B cell (primary cell): ENCODE data around the gene GNA12.

Source experiments
- EZH2 ChIP-seq: IDR thresholded peaks from 2 replicates; pipeline ENCODE4 v1.6.1; 2012; ENCODE audit warnings: borderline replicate concordance, low read depth, mild to moderate bottlenecking, moderate library complexity, low read length; ENCODE audit not compliant: insufficient read depth, poor library complexity, severe bottlenecking
- TF ChIP-seq, protein P1 (sequence below): fragments of 200-600 bp; IDR thresholded peaks from one replicate; pipeline ENCODE4 v1.8.0; 2022; ENCODE audit warnings: antibody characterized with exemption, mild to moderate bottlenecking

DNA sequence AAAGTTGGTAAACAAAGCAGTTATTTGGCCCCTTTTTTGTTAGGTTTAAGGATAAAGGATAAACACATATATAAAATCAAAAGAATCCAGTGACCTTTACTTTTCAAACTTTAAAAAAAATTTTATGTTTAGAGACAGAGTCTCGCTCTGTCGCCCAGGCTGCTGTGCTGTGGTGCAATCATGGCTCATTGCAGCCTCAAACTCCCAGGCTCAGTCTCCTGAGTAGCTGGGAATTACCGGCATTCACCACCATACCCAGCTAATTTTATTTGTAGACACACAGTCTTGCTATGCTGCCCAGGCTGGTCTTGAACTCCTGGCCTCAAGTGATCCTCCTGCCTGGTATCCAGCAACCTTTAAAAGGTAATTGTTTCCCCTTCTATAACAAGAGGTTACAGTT, 31.3 kb downstream of the GNA12 start:
- TF ChIP-seq EZH2 = no peak
- TF ChIP-seq, protein P1, sequence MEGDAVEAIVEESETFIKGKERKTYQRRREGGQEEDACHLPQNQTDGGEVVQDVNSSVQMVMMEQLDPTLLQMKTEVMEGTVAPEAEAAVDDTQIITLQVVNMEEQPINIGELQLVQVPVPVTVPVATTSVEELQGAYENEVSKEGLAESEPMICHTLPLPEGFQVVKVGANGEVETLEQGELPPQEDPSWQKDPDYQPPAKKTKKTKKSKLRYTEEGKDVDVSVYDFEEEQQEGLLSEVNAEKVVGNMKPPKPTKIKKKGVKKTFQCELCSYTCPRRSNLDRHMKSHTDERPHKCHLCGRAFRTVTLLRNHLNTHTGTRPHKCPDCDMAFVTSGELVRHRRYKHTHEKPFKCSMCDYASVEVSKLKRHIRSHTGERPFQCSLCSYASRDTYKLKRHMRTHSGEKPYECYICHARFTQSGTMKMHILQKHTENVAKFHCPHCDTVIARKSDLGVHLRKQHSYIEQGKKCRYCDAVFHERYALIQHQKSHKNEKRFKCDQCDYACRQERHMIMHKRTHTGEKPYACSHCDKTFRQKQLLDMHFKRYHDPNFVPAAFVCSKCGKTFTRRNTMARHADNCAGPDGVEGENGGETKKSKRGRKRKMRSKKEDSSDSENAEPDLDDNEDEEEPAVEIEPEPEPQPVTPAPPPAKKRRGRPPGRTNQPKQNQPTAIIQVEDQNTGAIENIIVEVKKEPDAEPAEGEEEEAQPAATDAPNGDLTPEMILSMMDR = no peak
